SK-N-DZ (cell line): ENCODE results near the gene TCEANC2.

Experiments used
- DNase-seq: peaks from one replicate; pipeline ENCODE4 v3.0.0-alpha.2; 2015; ENCODE audit warnings: low spot score
- small RNA-seq, 2 experiments: library from RNA; depleted of rRNA; stranded (forward); fragments of <200 nt; gene quantifications; one replicate each; pipeline ENCODE3, GENCODE V24; 2014

Gene TCEANC2

GRCh38 chr1:54134295-54134694 is 80.9 kb downstream of the TCEANC2 start:
- DNase-seq = no peak

GRCh38 chr1:54135436-54136120 is 82.2 kb downstream of the TCEANC2 start:
- DNase-seq = no peak

- DNase-seq = no peak
Measured at GRCh38 chr1:54136269-54136896, 83.0 kb downstream of the TCEANC2 start.

GRCh38 chr1:54136963-54137533 is 83.6 kb downstream of the TCEANC2 start:
- no peak for DNase-seq

- no peak for DNase-seq
Measured at GRCh38 chr1:54137534-54138061, 84.2 kb downstream of the TCEANC2 start.

GRCh38 chr1:54138994-54139393 is 85.6 kb downstream of the TCEANC2 start:
- DNase-seq = no peak

GRCh38 chr1:54139711-54140110 is 86.3 kb downstream of the TCEANC2 start:
- no peak for DNase-seq

- no peak for DNase-seq
Measured at GRCh38 chr1:54142146-54142900, 88.9 kb downstream of the TCEANC2 start.

- DNase-seq = no peak
Measured at GRCh38 chr1:54144366-54144765, 91.0 kb downstream of the TCEANC2 start.

- no peak for DNase-seq
Measured at GRCh38 chr1:54149734-54150133, 96.3 kb downstream of the TCEANC2 start.

GRCh38 chr1:54151013-54151412 is 97.6 kb downstream of the TCEANC2 start:
- no peak for DNase-seq

- no peak for DNase-seq
Measured at GRCh38 chr1:54152696-54153095, 99.3 kb downstream of the TCEANC2 start, which contains the start of gene CDCP2. CDCP2 (minus strand) TSS chr1:54153000; CDS start chr1:54152922, 78 bp downstream.

GRCh38 chr1:54153535-54154439 is 100.4 kb downstream of the TCEANC2 start:
- DNase-seq = peak; percentile 28

Small RNAs within 50 kb of the gene (small RNA-seq; reads per million reads assigned to genes)
- 0 reads per million in 2 experiments for gene AL353898.1
- gene AL353898.2 = 0 reads per million in 2 experiments
